ENCODE data around the gene MTG2.

The MTG2 gene

GRCh38 chr20:62163986-62164762 is 18.7 kb upstream of the MTG2 start:
- peaks cover 0 to 67% of the 10 kb centered on the region in 2 experiments; a peak in 2 of 3 replicates for H3K36me3 ChIP-seq (ENCODE audit: control insufficient read depth in 2 of 2, insufficient read depth in 1 of 2, low read length in 2 of 2)
- POLR2A ChIA-PET = no interaction called here

DNA sequence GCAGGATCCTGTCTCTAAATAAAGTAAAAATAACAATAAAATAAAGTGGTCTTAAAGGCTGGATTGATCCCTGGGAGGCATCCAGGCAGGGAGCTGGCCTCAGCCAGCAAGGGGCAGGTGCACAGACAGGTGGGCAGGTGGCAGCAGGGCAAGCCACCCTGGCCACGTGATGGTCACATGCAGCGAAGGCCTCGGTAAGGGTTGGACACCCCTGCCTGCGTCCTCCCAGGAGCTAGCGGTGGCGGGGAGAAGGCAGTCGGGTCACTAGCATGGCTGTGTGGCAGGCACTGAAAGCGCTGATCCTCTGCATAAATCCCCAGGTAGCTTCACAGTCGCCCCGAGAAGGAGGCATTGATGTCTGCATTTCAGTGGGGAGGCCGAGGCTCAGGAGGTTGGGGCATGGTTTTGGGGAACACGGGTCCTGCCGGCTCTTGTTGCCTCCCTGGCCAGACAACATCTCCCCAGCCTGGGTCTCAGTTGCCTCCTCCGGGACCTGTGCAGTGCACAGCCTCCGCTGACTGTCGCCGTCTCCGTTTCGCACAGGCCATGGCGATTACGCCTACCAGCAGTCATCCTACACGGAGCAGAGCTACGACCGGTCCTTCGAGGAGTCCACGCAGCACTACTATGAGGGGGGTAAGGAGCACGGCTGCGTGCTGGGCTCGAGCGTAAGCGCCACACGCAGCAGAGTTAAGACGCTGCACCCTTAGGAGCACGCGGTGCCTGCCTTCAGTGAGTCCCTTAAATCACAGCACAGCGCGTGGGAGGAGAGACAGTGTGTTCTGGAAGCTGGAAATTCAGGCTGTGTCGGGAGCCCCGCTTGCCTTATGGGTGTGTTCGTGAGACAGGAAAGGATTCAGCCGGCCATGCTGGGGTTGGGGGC is 17.7 kb upstream of the MTG2 start:
- Histone ChIP-seq H3K9me3 (ENCODE audit: control insufficient read depth, insufficient read depth, low read depth, low read length) (no peaks in the 10 kb centered on the region), H3K36me3 (ENCODE audit: control insufficient read depth in 2 of 2, insufficient read depth in 1 of 2, low read length in 2 of 2) (peaks cover 0 to 70% of the 10 kb centered on the region in 2 experiments; a peak in 2 of 3 replicates), H3K4me1 (ENCODE audit: control insufficient read depth, insufficient read depth, low read length) (no peaks in the 10 kb centered on the region), H3K4me3 (ENCODE audit: low read depth, low read length) (no peak overlapping the region), H3K27ac (ENCODE audit: extremely low read depth, low read depth, low read length) (no peak overlapping the region)
- ChIA-PET CTCF (interaction anchor here (1.5 kb wide), 1 partner anchor 9 kb away, joined by 3 read pairs; no protein-coding TSS in a partner anchor), POLR2A (no interaction called here)
- TF ChIP-seq, protein P1, sequence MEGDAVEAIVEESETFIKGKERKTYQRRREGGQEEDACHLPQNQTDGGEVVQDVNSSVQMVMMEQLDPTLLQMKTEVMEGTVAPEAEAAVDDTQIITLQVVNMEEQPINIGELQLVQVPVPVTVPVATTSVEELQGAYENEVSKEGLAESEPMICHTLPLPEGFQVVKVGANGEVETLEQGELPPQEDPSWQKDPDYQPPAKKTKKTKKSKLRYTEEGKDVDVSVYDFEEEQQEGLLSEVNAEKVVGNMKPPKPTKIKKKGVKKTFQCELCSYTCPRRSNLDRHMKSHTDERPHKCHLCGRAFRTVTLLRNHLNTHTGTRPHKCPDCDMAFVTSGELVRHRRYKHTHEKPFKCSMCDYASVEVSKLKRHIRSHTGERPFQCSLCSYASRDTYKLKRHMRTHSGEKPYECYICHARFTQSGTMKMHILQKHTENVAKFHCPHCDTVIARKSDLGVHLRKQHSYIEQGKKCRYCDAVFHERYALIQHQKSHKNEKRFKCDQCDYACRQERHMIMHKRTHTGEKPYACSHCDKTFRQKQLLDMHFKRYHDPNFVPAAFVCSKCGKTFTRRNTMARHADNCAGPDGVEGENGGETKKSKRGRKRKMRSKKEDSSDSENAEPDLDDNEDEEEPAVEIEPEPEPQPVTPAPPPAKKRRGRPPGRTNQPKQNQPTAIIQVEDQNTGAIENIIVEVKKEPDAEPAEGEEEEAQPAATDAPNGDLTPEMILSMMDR (tag by site-specific recombination; IDR thresholded peaks at IDR 0.05) = no peak
- TF ChIP-seq ZNF837 (tag by site-specific recombination; IDR thresholded peaks at IDR 0.05) (no peak), ZNF792 (tag by site-specific recombination; IDR thresholded peaks at IDR 0.05) (no peak), ZBTB6 (tag by site-specific recombination; IDR thresholded peaks at IDR 0.05) (no peak), ZNF155 (tag by site-specific recombination; IDR thresholded peaks at IDR 0.05) (no peak), ZNF184 (tag by site-specific recombination; IDR thresholded peaks at IDR 0.05) (no peak), OVOL3 (tag by site-specific recombination; IDR thresholded peaks at IDR 0.05) (no peak), EGR2 (tag by site-specific recombination; IDR thresholded peaks at IDR 0.05; ENCODE audit: low read depth) (0 out of 2 replicates have a peak, but pooled peaks have one; percentile 9), ZNF677 (tag by site-specific recombination; IDR thresholded peaks at IDR 0.05) (no peak), RBAK (tag by site-specific recombination; IDR thresholded peaks at IDR 0.05) (no peak), ZFHX2 (tag by site-specific recombination; conservative IDR thresholded peaks at IDR 0.05) (peak; percentile 36; the same call in 1 of the 2 replicates), ZNF791 (tag by site-specific recombination; IDR thresholded peaks at IDR 0.05) (no peak)
- TF ChIP-seq, protein P2, sequence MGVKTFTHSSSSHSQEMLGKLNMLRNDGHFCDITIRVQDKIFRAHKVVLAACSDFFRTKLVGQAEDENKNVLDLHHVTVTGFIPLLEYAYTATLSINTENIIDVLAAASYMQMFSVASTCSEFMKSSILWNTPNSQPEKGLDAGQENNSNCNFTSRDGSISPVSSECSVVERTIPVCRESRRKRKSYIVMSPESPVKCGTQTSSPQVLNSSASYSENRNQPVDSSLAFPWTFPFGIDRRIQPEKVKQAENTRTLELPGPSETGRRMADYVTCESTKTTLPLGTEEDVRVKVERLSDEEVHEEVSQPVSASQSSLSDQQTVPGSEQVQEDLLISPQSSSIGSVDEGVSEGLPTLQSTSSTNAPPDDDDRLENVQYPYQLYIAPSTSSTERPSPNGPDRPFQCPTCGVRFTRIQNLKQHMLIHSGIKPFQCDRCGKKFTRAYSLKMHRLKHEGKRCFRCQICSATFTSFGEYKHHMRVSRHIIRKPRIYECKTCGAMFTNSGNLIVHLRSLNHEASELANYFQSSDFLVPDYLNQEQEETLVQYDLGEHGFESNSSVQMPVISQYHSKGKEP (tag by site-specific recombination; IDR thresholded peaks at IDR 0.05) = no peak
- TF ChIP-seq, protein P3, sequence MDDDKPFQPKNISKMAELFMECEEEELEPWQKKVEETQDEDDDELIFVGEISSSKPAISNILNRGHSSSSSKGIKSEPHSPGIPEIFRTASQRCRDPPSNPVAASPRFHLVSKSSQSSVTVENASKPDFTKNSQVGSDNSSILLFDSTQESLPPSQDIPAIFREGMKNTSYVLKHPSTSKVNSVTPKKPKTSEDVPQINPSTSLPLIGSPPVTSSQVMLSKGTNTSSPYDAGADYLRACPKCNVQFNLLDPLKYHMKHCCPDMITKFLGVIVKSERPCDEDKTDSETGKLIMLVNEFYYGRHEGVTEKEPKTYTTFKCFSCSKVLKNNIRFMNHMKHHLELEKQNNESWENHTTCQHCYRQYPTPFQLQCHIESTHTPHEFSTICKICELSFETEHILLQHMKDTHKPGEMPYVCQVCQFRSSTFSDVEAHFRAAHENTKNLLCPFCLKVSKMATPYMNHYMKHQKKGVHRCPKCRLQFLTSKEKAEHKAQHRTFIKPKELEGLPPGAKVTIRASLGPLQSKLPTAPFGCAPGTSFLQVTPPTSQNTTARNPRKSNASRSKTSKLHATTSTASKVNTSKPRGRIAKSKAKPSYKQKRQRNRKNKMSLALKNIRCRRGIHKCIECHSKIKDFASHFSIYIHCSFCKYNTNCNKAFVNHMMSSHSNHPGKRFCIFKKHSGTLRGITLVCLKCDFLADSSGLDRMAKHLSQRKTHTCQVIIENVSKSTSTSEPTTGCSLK (tag by site-specific recombination; IDR thresholded peaks at IDR 0.05) = no peak

More at GRCh38 chr20:62163986-62164762, 18.7 kb upstream of the MTG2 start:
- Histone ChIP-seq H3K9me3 (ENCODE audit: control insufficient read depth, insufficient read depth, low read depth, low read length) (no peaks in the 10 kb centered on the region), H3K4me3 (ENCODE audit: low read depth, low read length) (no peak overlapping the region), H3K4me1 (ENCODE audit: control insufficient read depth, insufficient read depth, low read length) (no peaks in the 10 kb centered on the region), H3K27ac (ENCODE audit: extremely low read depth, low read depth, low read length) (no peak overlapping the region)
- CTCF ChIA-PET = interaction anchor here (1.5 kb wide), 1 partner anchor 8 kb away, joined by 3 read pairs; no protein-coding TSS in a partner anchor
- TF ChIP-seq GLIS1 (tag by site-specific recombination; IDR thresholded peaks at IDR 0.05) (no peak), ZNF510 (tag by site-specific recombination; IDR thresholded peaks at IDR 0.05; ENCODE audit: insufficient replicate concordance) (no peak), ZNF211 (tag by site-specific recombination; IDR thresholded peaks at IDR 0.05; ENCODE audit: low read depth) (no peak), KLF1 (tag by site-specific recombination; IDR thresholded peaks at IDR 0.05) (peak; percentile 39), ZNF394 (tag by site-specific recombination; IDR thresholded peaks at IDR 0.05; ENCODE audit: borderline replicate concordance) (no peak), ZNF19 (tag by site-specific recombination; IDR thresholded peaks at IDR 0.05; ENCODE audit: low read depth) (no peak), KLF8 (tag by site-specific recombination; IDR thresholded peaks at IDR 0.05) (peak; percentile 12; the same call in 1 of the 2 replicates)
- TF ChIP-seq, protein P4, sequence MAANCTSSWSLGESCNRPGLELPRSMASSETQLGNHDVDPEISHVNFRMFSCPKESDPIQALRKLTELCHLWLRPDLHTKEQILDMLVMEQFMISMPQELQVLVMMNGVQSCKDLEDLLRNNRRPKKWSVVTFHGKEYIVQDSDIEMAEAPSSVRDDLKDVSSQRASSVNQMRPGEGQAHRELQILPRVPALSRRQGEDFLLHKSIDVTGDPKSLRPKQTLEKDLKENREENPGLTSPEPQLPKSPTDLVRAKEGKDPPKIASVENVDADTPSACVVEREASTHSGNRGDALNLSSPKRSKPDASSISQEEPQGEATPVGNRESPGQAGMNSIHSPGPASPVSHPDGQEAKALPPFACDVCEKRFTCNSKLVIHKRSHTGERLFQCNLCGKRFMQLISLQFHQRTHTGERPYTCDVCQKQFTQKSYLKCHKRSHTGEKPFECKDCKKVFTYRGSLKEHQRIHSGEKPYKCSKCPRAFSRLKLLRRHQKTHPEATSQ (tag by site-specific recombination; IDR thresholded peaks at IDR 0.05) = no peak
- TF ChIP-seq, protein P5, sequence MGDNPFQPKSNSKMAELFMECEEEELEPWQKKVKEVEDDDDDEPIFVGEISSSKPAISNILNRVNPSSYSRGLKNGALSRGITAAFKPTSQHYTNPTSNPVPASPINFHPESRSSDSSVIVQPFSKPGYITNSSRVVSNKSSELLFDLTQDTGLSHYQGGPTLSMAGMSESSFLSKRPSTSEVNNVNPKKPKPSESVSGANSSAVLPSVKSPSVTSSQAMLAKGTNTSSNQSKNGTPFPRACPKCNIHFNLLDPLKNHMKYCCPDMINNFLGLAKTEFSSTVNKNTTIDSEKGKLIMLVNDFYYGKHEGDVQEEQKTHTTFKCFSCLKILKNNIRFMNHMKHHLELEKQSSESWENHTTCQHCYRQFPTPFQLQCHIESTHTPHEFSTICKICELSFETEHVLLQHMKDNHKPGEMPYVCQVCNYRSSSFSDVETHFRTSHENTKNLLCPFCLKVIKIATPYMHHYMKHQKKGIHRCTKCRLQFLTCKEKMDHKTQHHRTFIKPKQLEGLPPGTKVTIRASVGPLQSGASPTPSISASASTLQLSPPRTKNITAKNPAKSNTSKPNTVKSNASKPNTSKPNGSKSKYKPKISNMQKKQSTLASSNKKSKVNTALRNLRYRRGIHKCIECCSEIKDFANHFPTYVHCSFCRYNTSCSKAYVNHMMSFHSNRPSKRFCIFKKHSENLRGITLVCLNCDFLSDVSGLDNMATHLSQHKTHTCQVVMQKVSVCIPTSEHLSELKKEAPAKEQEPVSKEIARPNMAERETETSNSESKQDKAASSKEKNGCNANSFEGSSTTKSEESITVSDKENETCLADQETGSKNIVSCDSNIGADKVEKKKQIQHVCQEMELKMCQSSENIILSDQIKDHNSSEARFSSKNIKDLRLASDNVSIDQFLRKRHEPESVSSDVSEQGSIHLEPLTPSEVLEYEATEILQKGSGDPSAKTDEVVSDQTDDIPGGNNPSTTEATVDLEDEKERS (tag by site-specific recombination; IDR thresholded peaks at IDR 0.05) = no peak
